Neural cell (in vitro differentiated cells): ENCODE results near the gene VPS8. TPM values are rescaled to one million over a fixed set of nuclear protein-coding genes. Genes with fewer than 3 reads are reported as not detected.

Source experiments
- H2AFZ ChIP-seq: fragments of 200-600, 300-800 bp; sonication (generic), shearing (Covaris generic); 2 replicates; pipeline ENCODE4 v1.6.0; 2014; ENCODE audit warnings: low read depth, mild to moderate bottlenecking, antibody characterized with exemption, low read length, moderate library complexity
- H3F3A ChIP-seq: fragments of 200-600 bp; shearing (Covaris generic); 2 replicates; pipeline ENCODE4 v1.6.1; 2016; ENCODE audit warnings: mild to moderate bottlenecking, moderate library complexity, mixed read lengths, antibody characterized with exemption, low read length; ENCODE audit not compliant: insufficient read depth, poor library complexity, severe bottlenecking
- H3K27ac ChIP-seq: fragments of 200-600, 300-800 bp; sonication (generic), shearing (Covaris generic); 2 replicates; pipeline ENCODE4 v1.5.1; 2014; ENCODE audit warnings: mild to moderate bottlenecking, low read length, moderate library complexity
- H3K27me3 ChIP-seq: fragments of 300-800, 200-600 bp; sonication (generic), shearing (Covaris generic); 2 replicates; pipeline ENCODE4 v1.6.0; 2014; ENCODE audit warnings: mild to moderate bottlenecking, low read depth, low read length, moderate library complexity; ENCODE audit not compliant: insufficient read depth
- H3K36me3 ChIP-seq: fragments of 300-800, 200-600 bp; sonication (generic), shearing (Covaris generic); 2 replicates; pipeline ENCODE4 v1.5.1; 2014; ENCODE audit warnings: mild to moderate bottlenecking, antibody characterized with exemption, low read length, moderate library complexity; ENCODE audit not compliant: insufficient read depth
- H3K4me2 ChIP-seq: fragments of 300-800, 200-600 bp; sonication (generic), shearing (Covaris generic); 2 replicates; pipeline ENCODE4 v1.6.0; 2014; ENCODE audit warnings: mild to moderate bottlenecking, low read length
- H3K4me3 ChIP-seq: fragments of 300-800, 200-600 bp; sonication (generic), shearing (Covaris generic); 2 replicates; pipeline ENCODE4 v1.5.1; 2014; ENCODE audit warnings: mild to moderate bottlenecking, low read length, moderate library complexity
- H3K79me2 ChIP-seq: fragments of 200-600 bp; shearing (Covaris generic); replicated peaks from 2 replicates; pipeline ENCODE4 v1.6.0; 2014; ENCODE audit warnings: mild to moderate bottlenecking, low read length, moderate library complexity; ENCODE audit not compliant: insufficient read depth
- H3K9ac ChIP-seq: fragments of 300-800, 200-600 bp; sonication (generic), shearing (Covaris generic); 2 replicates; pipeline ENCODE4 v1.6.1; 2016; ENCODE audit warnings: mild to moderate bottlenecking, low read length, mixed read lengths
- H3K9me2 ChIP-seq: fragments of 200-600 bp; shearing (Covaris generic); 2 replicates; pipeline ENCODE4 v1.6.1; 2016; ENCODE audit warnings: mild to moderate bottlenecking, low read length, mixed read lengths; ENCODE audit not compliant: insufficient read depth
- H3K9me3 ChIP-seq: fragments of 200-600, 300-800 bp; sonication (generic), shearing (Covaris generic); 2 replicates; pipeline ENCODE4 v1.6.1; 2016; ENCODE audit warnings: mild to moderate bottlenecking, mixed run types, low read length, moderate library complexity, mixed read lengths
- H4K20me1 ChIP-seq: fragments of 200-600 bp; shearing (Covaris generic); 2 replicates; pipeline ENCODE4 v1.6.1; 2016; ENCODE audit warnings: mild to moderate bottlenecking, mixed run types; ENCODE audit not compliant: insufficient read depth
- EP300 ChIP-seq: fragments of 450-650 bp; conservative IDR thresholded peaks from 2 replicates; pipeline ENCODE4 v1.6.1; 2014; ENCODE audit warnings: antibody characterized with exemption, mild to moderate bottlenecking, moderate library complexity; ENCODE audit not compliant: poor library complexity, severe bottlenecking
- EZH2 ChIP-seq: fragments of 200-600, 300-800 bp; shearing (Covaris generic), sonication (generic); IDR thresholded peaks from 2 replicates; pipeline ENCODE4 v1.6.1; 2014; ENCODE audit warnings: antibody characterized with exemption, low read length, borderline replicate concordance, mild to moderate bottlenecking; ENCODE audit not compliant: insufficient read depth, poor library complexity, severe bottlenecking
- MXI1 ChIP-seq: fragments of 450-650 bp; conservative IDR thresholded peaks from 2 replicates; pipeline ENCODE4 v1.6.1; 2014; ENCODE audit warnings: antibody characterized with exemption, mild to moderate bottlenecking; ENCODE audit not compliant: poor library complexity, severe bottlenecking
- POLR2AphosphoS5 ChIP-seq: IDR thresholded peaks from 2 replicates; pipeline ENCODE4 v1.6.1; 2012
- RAD21 ChIP-seq: fragments of 450-650 bp; conservative IDR thresholded peaks from 2 replicates; pipeline ENCODE4 v1.6.1; 2014; ENCODE audit warnings: antibody characterized with exemption, mild to moderate bottlenecking, moderate library complexity
- SMC3 ChIP-seq: fragments of 450-650 bp; conservative IDR thresholded peaks from 2 replicates; pipeline ENCODE4 v1.6.1; 2014; ENCODE audit warnings: antibody characterized with exemption, mild to moderate bottlenecking, moderate library complexity; ENCODE audit not compliant: poor library complexity
- TAF1 ChIP-seq: IDR thresholded peaks from 2 replicates; pipeline ENCODE4 v1.6.1; 2012; ENCODE audit warnings: low read depth
- polyA plus RNA-seq: library from polyadenylated mRNA; depleted of rRNA; stranded (reverse); fragments of >200 nt; gene quantifications from 2 replicates; pipeline ENCODE4 v1.2.3, GENCODE V29; 2014
- TF ChIP-seq, protein P1 (sequence below): fragments of 450-650 bp; IDR thresholded peaks from 2 replicates; pipeline ENCODE4 v1.5.1; 2014; ENCODE audit warnings: antibody characterized with exemption, mild to moderate bottlenecking, moderate library complexity; ENCODE audit not compliant: poor library complexity, severe bottlenecking
- TF ChIP-seq, protein P2 (sequence below): IDR thresholded peaks from 2 replicates; pipeline ENCODE4 v1.6.1; 2012; ENCODE audit warnings: borderline replicate concordance

Gene VPS8
- polyA plus RNA-seq, 1 donor from 2014 or later = 146 TPM

- Histone ChIP-seq H3K9me2 (no peaks in the 10 kb centered on the region), H3K9me3 (no peaks in the 10 kb centered on the region), H3K9ac (no peak overlapping the region), H3K4me2 (no peak overlapping the region), H2AFZ (no peak overlapping the region), H3K4me3 (no peak overlapping the region), H3K27ac (no peak overlapping the region), H4K20me1 (no peaks in the 10 kb centered on the region), H3F3A (no peaks in the 10 kb centered on the region), H3K27me3 (no peaks in the 10 kb centered on the region), H3K36me3 (peaks cover 8% of the 10 kb centered on the region), H3K79me2 (no peaks in the 10 kb centered on the region)
- TF ChIP-seq TAF1 (no peak), EP300 (no peak), EZH2 (no peak), POLR2AphosphoS5 (no peak), MXI1 (no peak), SMC3 (no peak), RAD21 (no peak)
- TF ChIP-seq, protein P1, sequence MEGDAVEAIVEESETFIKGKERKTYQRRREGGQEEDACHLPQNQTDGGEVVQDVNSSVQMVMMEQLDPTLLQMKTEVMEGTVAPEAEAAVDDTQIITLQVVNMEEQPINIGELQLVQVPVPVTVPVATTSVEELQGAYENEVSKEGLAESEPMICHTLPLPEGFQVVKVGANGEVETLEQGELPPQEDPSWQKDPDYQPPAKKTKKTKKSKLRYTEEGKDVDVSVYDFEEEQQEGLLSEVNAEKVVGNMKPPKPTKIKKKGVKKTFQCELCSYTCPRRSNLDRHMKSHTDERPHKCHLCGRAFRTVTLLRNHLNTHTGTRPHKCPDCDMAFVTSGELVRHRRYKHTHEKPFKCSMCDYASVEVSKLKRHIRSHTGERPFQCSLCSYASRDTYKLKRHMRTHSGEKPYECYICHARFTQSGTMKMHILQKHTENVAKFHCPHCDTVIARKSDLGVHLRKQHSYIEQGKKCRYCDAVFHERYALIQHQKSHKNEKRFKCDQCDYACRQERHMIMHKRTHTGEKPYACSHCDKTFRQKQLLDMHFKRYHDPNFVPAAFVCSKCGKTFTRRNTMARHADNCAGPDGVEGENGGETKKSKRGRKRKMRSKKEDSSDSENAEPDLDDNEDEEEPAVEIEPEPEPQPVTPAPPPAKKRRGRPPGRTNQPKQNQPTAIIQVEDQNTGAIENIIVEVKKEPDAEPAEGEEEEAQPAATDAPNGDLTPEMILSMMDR = no peak
- TF ChIP-seq, protein P2, sequence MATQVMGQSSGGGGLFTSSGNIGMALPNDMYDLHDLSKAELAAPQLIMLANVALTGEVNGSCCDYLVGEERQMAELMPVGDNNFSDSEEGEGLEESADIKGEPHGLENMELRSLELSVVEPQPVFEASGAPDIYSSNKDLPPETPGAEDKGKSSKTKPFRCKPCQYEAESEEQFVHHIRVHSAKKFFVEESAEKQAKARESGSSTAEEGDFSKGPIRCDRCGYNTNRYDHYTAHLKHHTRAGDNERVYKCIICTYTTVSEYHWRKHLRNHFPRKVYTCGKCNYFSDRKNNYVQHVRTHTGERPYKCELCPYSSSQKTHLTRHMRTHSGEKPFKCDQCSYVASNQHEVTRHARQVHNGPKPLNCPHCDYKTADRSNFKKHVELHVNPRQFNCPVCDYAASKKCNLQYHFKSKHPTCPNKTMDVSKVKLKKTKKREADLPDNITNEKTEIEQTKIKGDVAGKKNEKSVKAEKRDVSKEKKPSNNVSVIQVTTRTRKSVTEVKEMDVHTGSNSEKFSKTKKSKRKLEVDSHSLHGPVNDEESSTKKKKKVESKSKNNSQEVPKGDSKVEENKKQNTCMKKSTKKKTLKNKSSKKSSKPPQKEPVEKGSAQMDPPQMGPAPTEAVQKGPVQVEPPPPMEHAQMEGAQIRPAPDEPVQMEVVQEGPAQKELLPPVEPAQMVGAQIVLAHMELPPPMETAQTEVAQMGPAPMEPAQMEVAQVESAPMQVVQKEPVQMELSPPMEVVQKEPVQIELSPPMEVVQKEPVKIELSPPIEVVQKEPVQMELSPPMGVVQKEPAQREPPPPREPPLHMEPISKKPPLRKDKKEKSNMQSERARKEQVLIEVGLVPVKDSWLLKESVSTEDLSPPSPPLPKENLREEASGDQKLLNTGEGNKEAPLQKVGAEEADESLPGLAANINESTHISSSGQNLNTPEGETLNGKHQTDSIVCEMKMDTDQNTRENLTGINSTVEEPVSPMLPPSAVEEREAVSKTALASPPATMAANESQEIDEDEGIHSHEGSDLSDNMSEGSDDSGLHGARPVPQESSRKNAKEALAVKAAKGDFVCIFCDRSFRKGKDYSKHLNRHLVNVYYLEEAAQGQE = no peak
These were observed 15.6 kb downstream of the VPS8 start for GRCh38 chr3:184827572-184827971.

GRCh38 chr3:184832044-184832443, 20.1 kb downstream of the VPS8 start:
- TF ChIP-seq RAD21 = no peak
- no peak for TF ChIP-seq EZH2
- TF ChIP-seq, protein P1 = no peak
- no peak for TF ChIP-seq TAF1
- TF ChIP-seq EP300 = no peak
- TF ChIP-seq SMC3 = no peak
- TF ChIP-seq, protein P2 = no peak
- Histone ChIP-seq H4K20me1 (no peaks in the 10 kb centered on the region), H3K4me2 (no peak overlapping the region), H3F3A (no peaks in the 10 kb centered on the region), H2AFZ (no peak overlapping the region), H3K27ac (no peak overlapping the region), H3K36me3 (peaks cover 8% of the 10 kb centered on the region), H3K9me3 (no peaks in the 10 kb centered on the region), H3K9me2 (no peaks in the 10 kb centered on the region), H3K4me3 (no peak overlapping the region), H3K27me3 (no peaks in the 10 kb centered on the region), H3K79me2 (no peaks in the 10 kb centered on the region), H3K9ac (no peak overlapping the region)
